Chondrocyte (in vitro differentiated cells): ENCODE results near the gene U2AF1L4. TPM values are rescaled to one million over a fixed set of nuclear protein-coding genes. Genes with fewer than 3 reads are reported as not detected.

Experiments
- DNase-seq: peaks from one replicate; pipeline ENCODE4 v3.0.0; 2021; ENCODE audit warnings: mixed read lengths, low spot score
- H3K27ac Mint-ChIP-seq: one replicate; pipeline ENCODE4 v1.8.0; 2021; ENCODE audit warnings: mild to moderate bottlenecking, moderate library complexity, mixed read lengths; ENCODE audit not compliant: unreplicated experiment
- H3K27me3 Mint-ChIP-seq: 2 replicates; pipeline ENCODE4 v1.8.0; 2021; ENCODE audit warnings: low read depth, mixed read lengths
- H3K36me3 Mint-ChIP-seq: 2 replicates; pipeline ENCODE4 v1.8.0; 2021; ENCODE audit warnings: low read depth, mixed read lengths
- H3K4me1 Mint-ChIP-seq: 2 replicates; pipeline ENCODE4 v1.8.0; 2021; ENCODE audit warnings: low read depth, mild to moderate bottlenecking, mixed read lengths
- H3K4me3 Mint-ChIP-seq: one replicate; pipeline ENCODE4 v1.8.0; 2021; ENCODE audit warnings: mild to moderate bottlenecking, moderate library complexity, mixed read lengths; ENCODE audit not compliant: unreplicated experiment
- H3K9me3 Mint-ChIP-seq: 2 replicates; pipeline ENCODE4 v1.8.0; 2021; ENCODE audit warnings: low read depth, mixed read lengths
- CTCF ChIP-seq: fragments of 200-600 bp; sonication (generic); IDR thresholded peaks from 2 replicates; pipeline ENCODE4 v1.5.0; 2021; ENCODE audit warnings: antibody characterized with exemption, mild to moderate bottlenecking, moderate library complexity
- total RNA-seq: library from RNA; stranded (reverse); gene quantifications from 3 replicates; pipeline ENCODE4 v1.2.1, GENCODE V29; 2021

The U2AF1L4 gene
- total RNA-seq, 1 donor from 2014 or later, result 24.7 TPM

- peaks cover 8% of the 10 kb centered on the region for H3K36me3 Mint-ChIP-seq
- TF ChIP-seq CTCF, result no peak
- H3K4me1 Mint-ChIP-seq, result peaks cover 43% of the 10 kb centered on the region
These were observed 6.9 kb upstream of the U2AF1L4 start for GRCh38 chr19:35751839-35752745.

GRCh38 chr19:35750167-35750566 lies 4.9 kb upstream of the U2AF1L4 start:
- Mint-ChIP-seq H3K27ac (peak overlapping the region; percentile 54), H3K4me3 (peak overlapping the region; percentile 99)

More at GRCh38 chr19:35751839-35752745, 6.9 kb upstream of the U2AF1L4 start:
- H3K9me3 Mint-ChIP-seq, result no peaks in the 10 kb centered on the region
- no peak overlapping the region for H3K27ac Mint-ChIP-seq
- peak; percentile 86 for DNase-seq
- H3K27me3 Mint-ChIP-seq, result no peaks in the 10 kb centered on the region
- no peak overlapping the region for H3K4me3 Mint-ChIP-seq

GRCh38 chr19:35748106-35749020 lies 3.1 kb upstream of the U2AF1L4 start, which contains the start of gene LIN37:
Gene LIN37, plus strand, starts transcription at chr19:35748576. Its CDS starts 149 bp downstream, at chr19:35748725.
- H3K27me3 Mint-ChIP-seq, result no peaks in the 10 kb centered on the region
- H3K4me3 Mint-ChIP-seq, result peak within 1 kb of the TSS; percentile 99
- peak within 1 kb of the TSS; percentile 92 for H3K27ac Mint-ChIP-seq
- H3K36me3 Mint-ChIP-seq, result no peaks in the 10 kb centered on the region
- peak; percentile 98 for DNase-seq
- no peak for TF ChIP-seq CTCF
- no peaks in the 10 kb centered on the region for H3K9me3 Mint-ChIP-seq
- peaks cover 55% of the 10 kb centered on the region for H3K4me1 Mint-ChIP-seq

More at GRCh38 chr19:35750167-35750566, 4.9 kb upstream of the U2AF1L4 start:
- no peak for TF ChIP-seq CTCF
- Mint-ChIP-seq H3K9me3 (no peaks in the 10 kb centered on the region), H3K36me3 (peaks cover 5% of the 10 kb centered on the region), H3K4me1 (peaks cover 48% of the 10 kb centered on the region), H3K27me3 (no peaks in the 10 kb centered on the region)
- DNase-seq, result no peak

- peak overlapping the region; percentile 97 for H3K4me3 Mint-ChIP-seq
- no peak for TF ChIP-seq CTCF
- no peaks in the 10 kb centered on the region for H3K36me3 Mint-ChIP-seq
- no peaks in the 10 kb centered on the region for H3K9me3 Mint-ChIP-seq
- no peaks in the 10 kb centered on the region for H3K27me3 Mint-ChIP-seq
- peaks cover 59% of the 10 kb centered on the region for H3K4me1 Mint-ChIP-seq
- peak; percentile 72 for DNase-seq
- peak overlapping the region; percentile 100 for H3K27ac Mint-ChIP-seq
These were observed 1.3 kb upstream of the U2AF1L4 start for GRCh38 chr19:35746531-35746930.

- no peak for DNase-seq
- H3K4me3 Mint-ChIP-seq, result peak overlapping the region; percentile 97
These were observed 857 bp upstream of the U2AF1L4 start for GRCh38 chr19:35746087-35746462.

More at GRCh38 chr19:35746087-35746462, 857 bp upstream of the U2AF1L4 start:
- no peak for TF ChIP-seq CTCF
- no peaks in the 10 kb centered on the region for H3K36me3 Mint-ChIP-seq
- H3K27me3 Mint-ChIP-seq, result no peaks in the 10 kb centered on the region
- H3K27ac Mint-ChIP-seq, result peak overlapping the region; percentile 100
- H3K4me1 Mint-ChIP-seq, result peaks cover 59% of the 10 kb centered on the region
- H3K9me3 Mint-ChIP-seq, result no peaks in the 10 kb centered on the region
